ENCODE measurements around the gene MSI1.

DNA sequence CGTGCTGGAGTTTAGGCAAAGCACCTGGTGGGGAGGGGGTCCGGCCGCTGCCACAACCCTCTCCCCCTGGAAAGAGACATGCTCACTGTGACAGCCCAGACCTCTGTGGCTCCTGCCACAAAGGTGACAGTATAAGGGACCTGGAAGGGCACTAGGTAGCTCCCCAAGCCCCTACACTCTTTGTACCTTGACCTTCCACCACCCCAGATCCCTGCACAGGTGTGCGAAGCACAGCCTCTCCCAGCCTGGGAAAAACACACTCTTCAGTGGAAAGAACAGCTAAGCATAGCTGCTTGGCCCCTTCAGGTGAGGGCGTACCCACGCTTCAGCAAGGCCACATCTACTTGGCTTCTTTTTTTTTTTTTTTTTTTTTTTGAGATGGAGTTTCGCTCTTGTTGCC lies 36.4 kb downstream of the MSI1 start:
- TF ChIP-seq, protein P1, sequence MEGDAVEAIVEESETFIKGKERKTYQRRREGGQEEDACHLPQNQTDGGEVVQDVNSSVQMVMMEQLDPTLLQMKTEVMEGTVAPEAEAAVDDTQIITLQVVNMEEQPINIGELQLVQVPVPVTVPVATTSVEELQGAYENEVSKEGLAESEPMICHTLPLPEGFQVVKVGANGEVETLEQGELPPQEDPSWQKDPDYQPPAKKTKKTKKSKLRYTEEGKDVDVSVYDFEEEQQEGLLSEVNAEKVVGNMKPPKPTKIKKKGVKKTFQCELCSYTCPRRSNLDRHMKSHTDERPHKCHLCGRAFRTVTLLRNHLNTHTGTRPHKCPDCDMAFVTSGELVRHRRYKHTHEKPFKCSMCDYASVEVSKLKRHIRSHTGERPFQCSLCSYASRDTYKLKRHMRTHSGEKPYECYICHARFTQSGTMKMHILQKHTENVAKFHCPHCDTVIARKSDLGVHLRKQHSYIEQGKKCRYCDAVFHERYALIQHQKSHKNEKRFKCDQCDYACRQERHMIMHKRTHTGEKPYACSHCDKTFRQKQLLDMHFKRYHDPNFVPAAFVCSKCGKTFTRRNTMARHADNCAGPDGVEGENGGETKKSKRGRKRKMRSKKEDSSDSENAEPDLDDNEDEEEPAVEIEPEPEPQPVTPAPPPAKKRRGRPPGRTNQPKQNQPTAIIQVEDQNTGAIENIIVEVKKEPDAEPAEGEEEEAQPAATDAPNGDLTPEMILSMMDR (conservative IDR thresholded peaks at IDR 0.05; ENCODE audit: low read depth, low read length), result no peak
- TF ChIP-seq EZH2 (IDR thresholded peaks at IDR 0.05; ENCODE audit: borderline replicate concordance, low read depth, low read length, poor library complexity, severe bottlenecking), result no peak
